Fibroblast of lung (primary cell): ENCODE results near the gene KLK11. TPM values are rescaled to one million over a fixed set of nuclear protein-coding genes. Genes with fewer than 3 reads are reported as not detected.

Experiments
- DNase-seq, 2 donors: peaks; one replicate each; pipeline versions ENCODE4 v3.0.0 to v3.0.0-alpha.2; 2010; ENCODE audit warnings: low read depth in 2 of 2
- H2AFZ ChIP-seq: 2 replicates; pipeline ENCODE4 v1.5.1; 2012; ENCODE audit warnings: low read length, control low read depth, inconsistent platforms
- H3K27ac ChIP-seq: 2 replicates; pipeline ENCODE4 v1.5.1; 2011; ENCODE audit warnings: low read length, control low read depth; ENCODE audit not compliant: insufficient read depth
- H3K27me3 ChIP-seq: 2 replicates; pipeline ENCODE4 v1.5.1; 2011; ENCODE audit warnings: mild to moderate bottlenecking, low read length; ENCODE audit not compliant: control insufficient read depth, insufficient read depth
- H3K36me3 ChIP-seq: 2 replicates; pipeline ENCODE4 v1.5.1; 2011; ENCODE audit warnings: low read length; ENCODE audit not compliant: control insufficient read depth, insufficient read depth
- H3K4me1 ChIP-seq: 2 replicates; pipeline ENCODE4 v1.5.1; 2011; ENCODE audit warnings: low read length; ENCODE audit not compliant: control insufficient read depth, insufficient read depth; ENCODE audit errors: extremely low read depth
- H3K4me2 ChIP-seq: 2 replicates; pipeline ENCODE4 v1.5.1; 2011; ENCODE audit warnings: low read length, control low read depth; ENCODE audit not compliant: insufficient read depth; ENCODE audit errors: extremely low read depth
- H3K4me3 ChIP-seq, 4 experiments: fragments of 200-600 bp in 1 of 4; sonication (generic) in 1 of 4; replicated peaks in 1 of 4; 2 replicates each; pipeline ENCODE4 v1.5.1; 2011 to 2016; ENCODE audit warnings: low read length in 4 of 4, low read depth in 3 of 4, mild to moderate bottlenecking in 3 of 4, control low read depth in 2 of 4, inconsistent platforms in 1 of 4, mixed read lengths in 1 of 4; ENCODE audit not compliant: insufficient read depth in 1 of 4; ENCODE audit errors: control extremely low read depth in 1 of 4
- H3K79me2 ChIP-seq: 2 replicates; pipeline ENCODE4 v1.5.1; 2012; ENCODE audit warnings: mild to moderate bottlenecking, low read length, inconsistent platforms; ENCODE audit not compliant: control insufficient read depth, insufficient read depth
- H3K9ac ChIP-seq: 2 replicates; pipeline ENCODE4 v1.5.1; 2011; ENCODE audit warnings: mild to moderate bottlenecking, low read length, control low read depth; ENCODE audit not compliant: insufficient read depth
- H3K9me3 ChIP-seq: 2 replicates; pipeline ENCODE4 v1.5.1; 2012; ENCODE audit warnings: low read depth, low read length; ENCODE audit not compliant: control insufficient read depth, insufficient read depth
- H4K20me1 ChIP-seq: 2 replicates; pipeline ENCODE4 v1.5.1; 2011; ENCODE audit warnings: low read length; ENCODE audit not compliant: control insufficient read depth, insufficient read depth; ENCODE audit errors: extremely low read depth
- CTCF ChIP-seq, 2 donors: IDR thresholded peaks in 1 of 2; conservative IDR thresholded peaks in 1 of 2; 1 replicate in 1 of 2; 2 replicates in 1 of 2; pipeline ENCODE4 v1.5.1; 2011 to 2012; ENCODE audit warnings: low read length in 2 of 2, control low read depth in 1 of 2, inconsistent platforms in 1 of 2, low read depth in 1 of 2, mild to moderate bottlenecking in 1 of 2
- EZH2 ChIP-seq: IDR thresholded peaks from 2 replicates; pipeline ENCODE4 v1.5.1; 2012; ENCODE audit warnings: low read length, control low read depth, mild to moderate bottlenecking; ENCODE audit errors: missing control alignments
- polyA plus RNA-seq, 2 donors: library from polyadenylated mRNA; depleted of rRNA in 1 of 2; stranded (reverse) in 1 of 2; unstranded in 1 of 2; fragments of >200 nt; gene quantifications; 2 replicates each; pipeline ENCODE4 v1.2.1, GENCODE V29; 2011 to 2012; ENCODE audit warnings: missing spikeins in 1 of 2
- total RNA-seq: library from RNA; depleted of rRNA; stranded (reverse); fragments of >200 nt; gene quantifications from 2 replicates; pipeline ENCODE4 v1.2.1, GENCODE V29; 2014

The KLK11 gene
- total and polyA plus RNA-seq, 2 donors (not counting 1 experiment from before 2014, with no cell fraction given), result not detected

- Histone ChIP-seq H2AFZ (no peak within 1 kb of the TSS), H3K4me3 (no peak within 1 kb of the TSS), H3K79me2 (no peaks in the 10 kb centered on the region), H3K4me2 (no peak within 1 kb of the TSS), H3K4me1 (no peaks in the 10 kb centered on the region), H4K20me1 (no peaks in the 10 kb centered on the region), H3K27me3 (no peaks in the 10 kb centered on the region), H3K36me3 (no peaks in the 10 kb centered on the region), H3K27ac (no peak within 1 kb of the TSS), H3K9me3 (no peaks in the 10 kb centered on the region), H3K9ac (no peak within 1 kb of the TSS)
- DNase-seq, result no peak
- TF ChIP-seq CTCF (conservative IDR thresholded peaks at IDR 0.05 in 1 of 2, IDR thresholded peaks at IDR 0.05 in 1 of 2; ENCODE audit: low read depth in 1 of 2, low read length in 2 of 2), result no peak
- TF ChIP-seq EZH2, result no peak
Measured at GRCh38 chr19:50983625-50984292, 42.7 kb downstream of the KLK11 start, which contains the start of gene KLK7. KLK7 (minus strand) TSS chr19:50983917; CDS start chr19:50982399, 1,518 bp downstream.

GRCh38 chr19:50982186-50982585, 44.2 kb downstream of the KLK11 start:
- H3K27me3 ChIP-seq, result no peaks in the 10 kb centered on the region
- no peaks in the 10 kb centered on the region for H3K36me3 ChIP-seq
- no peak overlapping the region for H3K4me2 ChIP-seq
- no peaks in the 10 kb centered on the region for H3K9me3 ChIP-seq
- no peak overlapping the region for H2AFZ ChIP-seq
- no peak for DNase-seq
- no peaks in the 10 kb centered on the region for H4K20me1 ChIP-seq
- H3K27ac ChIP-seq, result no peak overlapping the region
- H3K4me3 ChIP-seq, result no peak overlapping the region
- no peaks in the 10 kb centered on the region for H3K4me1 ChIP-seq
- no peaks in the 10 kb centered on the region for H3K79me2 ChIP-seq
- TF ChIP-seq EZH2 (no peak), CTCF (conservative IDR thresholded peaks at IDR 0.05 in 1 of 2, IDR thresholded peaks at IDR 0.05 in 1 of 2; ENCODE audit: low read depth in 1 of 2, low read length in 2 of 2) (no peak)
- no peak overlapping the region for H3K9ac ChIP-seq

- TF ChIP-seq CTCF (conservative IDR thresholded peaks at IDR 0.05 in 1 of 2, IDR thresholded peaks at IDR 0.05 in 1 of 2; ENCODE audit: low read depth in 1 of 2, low read length in 2 of 2) (no peak), EZH2 (no peak)
Measured at GRCh38 chr19:50981587-50982146, 44.7 kb downstream of the KLK11 start.

More at GRCh38 chr19:50981587-50982146, 44.7 kb downstream of the KLK11 start:
- no peaks in the 10 kb centered on the region for H3K36me3 ChIP-seq
- H3K4me2 ChIP-seq, result no peak overlapping the region
- H3K9me3 ChIP-seq, result no peaks in the 10 kb centered on the region
- H3K4me1 ChIP-seq, result no peaks in the 10 kb centered on the region
- H3K27me3 ChIP-seq, result no peaks in the 10 kb centered on the region
- DNase-seq, result no peak
- H3K4me3 ChIP-seq, result no peak overlapping the region
- H4K20me1 ChIP-seq, result no peaks in the 10 kb centered on the region
- no peaks in the 10 kb centered on the region for H3K79me2 ChIP-seq
- H3K9ac ChIP-seq, result no peak overlapping the region
- H2AFZ ChIP-seq, result no peak overlapping the region
- no peak overlapping the region for H3K27ac ChIP-seq
